HG03066 (cell line): ENCODE results near the gene RIPOR3.
"Not testable (repeated sequence)": the region's sequence is repeated elsewhere in the genome, so short reads cannot be mapped to it uniquely, and the experiment has no call there.

ENCODE experiments used
- ATAC-seq: cut with Tn5 transposase; IDR thresholded peaks from one replicate; pipeline ENCODE4 v1.9.1; 2021; ENCODE audit warnings: low read depth; ENCODE audit not compliant: unreplicated experiment

RIPOR3 gene

DNA sequence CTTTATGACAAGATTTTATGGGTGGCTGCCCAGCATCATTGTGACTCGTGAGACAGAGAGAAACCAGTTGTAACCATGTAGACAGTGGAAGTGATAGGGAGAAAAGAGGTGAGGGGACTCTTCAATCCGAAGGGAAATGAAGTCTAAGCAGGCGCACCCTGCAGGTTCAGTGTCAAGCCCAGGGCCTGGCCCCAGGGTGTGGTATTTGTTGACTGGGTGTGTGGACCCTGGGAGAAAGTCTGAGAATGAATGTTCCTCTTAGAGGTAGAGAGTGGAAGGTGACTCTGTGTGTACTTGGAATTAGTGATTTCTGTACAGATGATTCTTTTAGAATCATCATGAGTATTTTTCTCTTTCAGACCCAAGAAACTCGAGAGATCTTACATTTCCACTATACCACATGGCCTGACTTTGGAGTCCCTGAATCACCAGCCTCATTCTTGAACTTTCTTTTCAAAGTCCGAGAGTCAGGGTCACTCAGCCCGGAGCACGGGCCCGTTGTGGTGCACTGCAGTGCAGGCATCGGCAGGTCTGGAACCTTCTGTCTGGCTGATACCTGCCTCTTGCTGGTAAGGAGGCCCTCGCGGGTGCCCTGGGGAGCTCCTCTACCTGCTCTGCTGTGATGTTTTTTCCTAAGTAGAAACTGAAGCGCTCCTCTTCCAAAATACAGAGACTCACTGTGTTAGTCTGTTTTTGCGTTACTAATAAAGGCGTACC lies 113.1 kb downstream of the RIPOR3 start:
- no peak for ATAC-seq

DNA sequence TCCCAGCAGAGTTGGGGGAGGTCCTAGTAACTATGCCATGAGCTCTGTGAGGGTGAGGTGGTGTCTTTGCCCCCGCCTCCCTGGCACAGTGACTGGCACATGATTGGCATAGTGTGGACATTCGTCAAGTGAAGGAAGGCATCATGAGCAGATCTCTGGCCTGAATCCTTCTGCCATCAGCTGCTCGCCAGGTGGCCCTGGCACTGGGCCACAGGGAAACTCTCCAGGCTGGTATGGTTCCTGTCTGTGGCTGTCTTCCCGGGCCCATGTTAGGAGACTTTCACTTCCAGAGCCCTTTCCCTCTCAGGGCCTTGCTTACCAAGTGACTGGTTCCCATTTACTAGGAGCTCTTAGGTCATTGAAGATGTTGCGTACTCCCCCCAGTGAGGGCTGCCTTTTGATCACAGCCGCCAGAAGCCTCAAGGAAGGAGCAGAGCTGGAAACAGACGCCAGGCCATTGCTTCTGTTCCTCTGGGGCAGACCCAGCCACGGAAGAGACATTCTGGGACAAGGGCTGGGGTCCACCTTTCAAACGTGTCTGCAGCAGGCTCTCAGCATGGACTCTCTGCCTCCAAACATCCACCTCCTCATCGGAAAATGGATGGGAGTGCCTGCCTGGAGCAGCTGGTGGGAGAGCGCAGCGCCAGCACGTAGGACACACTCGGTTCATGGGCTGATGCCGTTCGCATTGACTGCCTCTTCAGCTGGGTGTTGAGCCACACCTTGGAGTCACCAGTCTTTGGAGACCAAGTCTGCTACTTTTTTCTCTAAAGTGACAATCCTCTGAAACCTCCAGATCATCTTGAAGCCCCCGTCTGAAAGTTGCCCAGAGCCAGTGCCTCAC lies 113.9 kb downstream of the RIPOR3 start:
- ATAC-seq: no peak

DNA sequence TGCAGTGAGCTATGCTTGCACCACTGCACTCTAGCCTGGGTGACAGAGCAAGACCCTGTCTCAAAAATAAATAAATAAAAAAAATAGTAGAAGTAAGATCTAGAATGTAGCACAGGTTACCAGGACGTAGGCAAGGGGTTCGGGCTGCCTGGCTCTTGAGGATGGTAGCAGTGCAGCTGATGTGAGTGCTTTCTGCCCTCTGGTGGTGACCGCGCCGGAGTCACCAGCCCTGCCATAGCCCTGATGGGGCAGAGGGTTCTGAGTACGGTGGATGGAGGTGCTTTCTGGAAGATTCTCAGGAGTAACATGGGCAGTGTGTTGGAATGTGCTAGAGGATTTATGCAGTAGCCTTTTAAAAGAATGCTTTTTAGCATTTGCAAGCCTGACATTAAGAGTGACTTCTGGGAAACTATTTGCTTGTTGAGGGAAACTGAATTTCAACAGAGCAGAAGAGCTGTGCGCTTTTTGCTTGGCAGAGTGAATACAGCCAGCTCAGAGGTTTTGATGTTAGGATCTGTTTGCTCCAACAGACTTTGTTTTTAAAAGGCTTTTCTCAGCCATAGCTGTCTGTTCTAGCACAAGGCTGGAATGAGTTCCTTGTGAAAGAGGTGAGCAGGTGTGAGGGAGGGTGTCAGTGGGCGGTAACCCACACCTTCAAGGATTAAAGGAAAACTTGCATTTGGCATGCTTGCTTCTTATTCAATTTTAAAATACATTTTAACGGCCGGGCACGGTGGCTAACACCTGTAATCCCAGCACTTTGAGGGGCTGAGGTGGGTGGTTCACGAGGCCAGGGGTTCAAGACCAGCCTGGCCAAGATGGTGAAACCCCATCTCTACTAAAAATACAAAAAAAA lies 115.2 kb downstream of the RIPOR3 start:
- no peak for ATAC-seq

DNA sequence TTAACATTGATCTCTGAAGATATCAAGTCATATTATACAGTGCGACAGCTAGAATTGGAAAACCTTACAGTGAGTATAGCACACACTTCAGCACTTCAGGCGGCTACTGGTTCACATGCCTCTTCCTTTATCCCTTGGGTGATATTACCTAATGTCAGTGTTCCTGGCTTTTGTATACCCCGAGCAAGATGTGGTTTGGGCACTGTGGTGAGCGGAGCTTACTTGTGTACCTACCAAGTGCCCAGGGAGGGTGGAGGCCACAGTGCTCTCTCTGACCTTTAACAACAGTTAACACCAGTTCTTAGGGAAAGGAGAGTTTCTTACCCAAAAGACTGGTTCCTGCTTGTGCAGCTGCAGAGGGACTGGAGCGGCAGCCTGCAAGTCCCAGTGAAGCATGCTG lies 116.8 kb downstream of the RIPOR3 start:
- no peak for ATAC-seq

DNA sequence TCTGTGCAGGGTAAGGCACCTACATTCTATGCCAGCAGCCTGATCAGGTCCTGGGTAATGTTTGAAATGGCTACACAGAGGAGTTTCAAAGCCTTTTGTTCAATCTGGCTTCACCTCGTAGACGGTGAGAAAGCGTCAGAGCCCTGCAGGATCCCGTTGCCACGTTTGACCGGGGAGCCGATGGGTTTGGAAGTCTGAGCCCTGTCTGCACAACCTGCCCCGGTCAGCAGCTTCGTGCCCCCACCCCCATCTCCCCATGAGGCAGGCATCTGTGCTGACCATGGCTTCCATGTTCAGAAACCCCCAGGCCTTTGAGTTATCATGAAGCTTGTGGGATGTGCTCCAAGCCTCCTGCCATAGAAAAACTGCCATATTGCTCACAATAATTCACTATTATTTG lies 117.2 kb downstream of the RIPOR3 start:
- no peak for ATAC-seq

DNA sequence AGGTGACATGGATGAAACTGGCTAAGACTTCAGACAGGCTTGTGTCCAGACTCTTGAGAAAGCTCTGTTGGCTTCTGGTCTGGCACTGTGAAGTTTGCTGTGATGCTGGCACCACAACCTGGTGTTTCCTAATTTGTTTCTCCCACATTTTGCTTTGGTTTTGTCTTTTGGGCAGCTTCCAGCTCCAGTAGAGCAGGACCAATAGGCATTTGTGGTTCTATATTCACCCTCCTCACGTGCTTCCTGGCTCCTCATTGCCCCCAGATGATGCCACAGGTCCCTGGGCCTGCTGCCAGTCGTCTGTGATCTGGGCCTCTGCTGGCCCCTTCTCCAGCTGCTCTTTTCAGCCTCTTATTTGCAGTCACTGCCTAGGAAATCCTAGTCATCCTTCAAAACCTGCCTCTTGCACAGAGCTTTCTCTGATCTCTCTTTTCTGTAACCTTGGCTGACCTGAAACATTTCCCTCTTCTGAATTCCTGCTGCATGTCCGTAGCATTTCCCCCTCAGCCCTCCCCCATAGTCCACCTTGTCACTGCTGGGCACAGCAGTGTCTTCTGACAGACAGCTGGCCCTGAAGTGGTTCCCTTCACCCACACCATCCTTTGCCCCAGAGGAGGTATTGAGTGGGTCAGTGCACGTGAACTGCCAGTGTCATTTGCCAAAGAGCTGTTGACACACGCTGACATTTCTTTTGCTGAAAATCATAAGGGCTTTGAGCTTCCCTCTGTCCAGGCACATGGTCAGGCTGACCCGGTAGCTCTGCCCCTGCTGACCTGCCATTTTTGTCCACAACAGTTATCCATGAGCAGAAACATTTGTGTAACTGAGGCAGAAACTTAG lies 118.2 kb downstream of the RIPOR3 start:
- ATAC-seq: no peak

DNA sequence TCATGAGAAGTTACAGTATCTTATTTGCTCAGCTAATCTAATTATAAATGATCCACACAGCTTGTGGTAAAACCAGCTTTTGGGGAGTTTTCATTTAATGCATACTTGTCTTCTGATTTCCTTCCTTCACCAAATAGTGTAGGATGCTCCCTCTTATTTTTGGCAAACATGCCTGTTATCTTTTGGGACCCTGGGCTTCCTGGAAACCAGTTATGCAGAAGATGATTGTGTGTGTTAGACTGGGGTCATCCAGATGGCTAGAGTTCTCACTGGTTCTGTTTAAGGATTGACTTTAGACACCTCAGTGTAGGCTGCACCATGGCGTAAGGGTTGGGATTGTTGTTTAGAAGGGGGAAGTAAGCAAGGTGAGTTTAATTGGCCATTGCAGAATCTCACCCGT lies 119.9 kb downstream of the RIPOR3 start:
- no peak for ATAC-seq

DNA sequence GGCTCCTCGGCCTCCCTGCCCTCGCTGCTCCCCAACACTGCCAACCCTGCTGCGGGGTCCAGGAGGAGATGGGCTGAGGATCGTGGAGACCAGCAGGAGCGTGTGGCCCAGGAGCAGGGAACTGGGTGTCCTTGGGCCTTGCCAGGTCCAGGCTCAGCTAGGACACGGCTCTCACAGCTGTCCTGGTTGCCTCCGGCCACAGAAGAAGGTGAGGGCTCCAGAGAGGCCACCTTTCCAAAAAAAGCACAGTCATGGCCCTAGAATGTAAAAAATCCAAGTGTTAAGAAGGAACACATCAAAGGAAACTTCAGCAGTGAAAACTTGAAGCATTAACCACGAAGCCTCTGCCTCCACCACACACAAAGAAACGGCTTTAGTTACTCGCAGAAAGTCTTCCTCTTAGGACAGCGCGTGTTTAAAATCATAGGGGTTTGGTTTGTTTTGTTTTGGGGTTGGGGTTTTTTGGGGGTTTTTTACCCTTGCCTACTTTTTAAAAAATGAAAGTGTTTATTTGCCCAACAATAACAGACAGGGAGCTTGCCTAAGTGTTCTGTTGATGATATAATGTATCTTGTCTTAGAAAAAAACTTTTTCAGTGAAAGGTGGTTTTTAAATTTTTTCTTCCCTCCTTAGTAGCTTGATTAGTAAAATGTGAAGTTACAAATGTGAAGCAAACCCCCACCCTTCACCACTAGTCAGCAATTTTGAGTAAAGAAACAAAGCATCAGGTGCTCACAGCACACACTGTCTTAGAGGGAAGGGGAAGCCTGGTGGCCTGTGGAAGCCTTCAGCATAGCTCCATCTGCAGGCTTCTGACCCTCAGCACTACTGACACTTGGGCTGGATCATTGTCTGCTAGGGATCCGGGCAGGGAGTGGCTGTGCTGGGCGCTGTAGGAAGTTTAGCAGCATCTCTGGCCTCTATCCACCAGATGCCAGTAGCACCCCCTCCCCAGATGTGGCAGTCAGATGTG lies 121.2 kb downstream of the RIPOR3 start:
- no peak for ATAC-seq

DNA sequence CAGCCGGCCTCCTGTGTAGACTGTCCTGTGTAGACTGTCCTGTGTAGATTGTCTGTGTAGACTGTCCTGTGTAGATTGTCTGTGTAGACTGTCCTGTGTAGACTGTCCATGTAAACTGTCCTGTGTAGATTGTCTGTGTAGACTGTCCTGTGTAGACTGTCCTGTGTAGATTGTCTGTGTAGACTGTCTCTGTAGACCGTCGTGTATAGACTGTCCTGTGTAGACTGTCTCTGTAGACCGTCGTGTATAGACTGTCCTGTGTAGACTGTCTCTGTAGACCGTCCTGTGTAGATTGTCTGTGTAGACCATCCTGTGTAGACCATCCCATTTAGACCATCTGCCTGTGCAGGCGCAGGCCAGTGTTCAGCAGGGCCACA lies 121.9 kb downstream of the RIPOR3 start:
- ATAC-seq: not testable (repeated sequence)

DNA sequence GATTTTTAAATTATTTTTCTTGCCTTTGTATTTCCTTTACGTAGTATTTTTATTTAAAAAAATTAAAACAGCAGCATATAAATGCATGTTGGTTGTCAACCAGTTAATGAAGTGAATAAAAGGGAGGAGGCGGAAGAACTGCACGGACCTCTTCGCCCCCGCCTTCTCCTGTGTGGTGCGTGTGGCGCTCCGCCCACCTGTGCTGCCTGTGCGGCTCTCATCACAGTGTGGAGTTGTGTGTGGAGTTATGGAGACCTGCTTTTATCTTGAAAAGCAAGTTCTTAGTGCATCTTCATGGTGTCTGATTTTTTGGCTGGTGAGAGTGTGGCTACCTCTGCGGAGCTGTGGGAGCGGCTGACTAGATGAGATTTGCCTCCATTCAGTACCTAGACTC lies 122.8 kb downstream of the RIPOR3 start:
- ATAC-seq: no peak

DNA sequence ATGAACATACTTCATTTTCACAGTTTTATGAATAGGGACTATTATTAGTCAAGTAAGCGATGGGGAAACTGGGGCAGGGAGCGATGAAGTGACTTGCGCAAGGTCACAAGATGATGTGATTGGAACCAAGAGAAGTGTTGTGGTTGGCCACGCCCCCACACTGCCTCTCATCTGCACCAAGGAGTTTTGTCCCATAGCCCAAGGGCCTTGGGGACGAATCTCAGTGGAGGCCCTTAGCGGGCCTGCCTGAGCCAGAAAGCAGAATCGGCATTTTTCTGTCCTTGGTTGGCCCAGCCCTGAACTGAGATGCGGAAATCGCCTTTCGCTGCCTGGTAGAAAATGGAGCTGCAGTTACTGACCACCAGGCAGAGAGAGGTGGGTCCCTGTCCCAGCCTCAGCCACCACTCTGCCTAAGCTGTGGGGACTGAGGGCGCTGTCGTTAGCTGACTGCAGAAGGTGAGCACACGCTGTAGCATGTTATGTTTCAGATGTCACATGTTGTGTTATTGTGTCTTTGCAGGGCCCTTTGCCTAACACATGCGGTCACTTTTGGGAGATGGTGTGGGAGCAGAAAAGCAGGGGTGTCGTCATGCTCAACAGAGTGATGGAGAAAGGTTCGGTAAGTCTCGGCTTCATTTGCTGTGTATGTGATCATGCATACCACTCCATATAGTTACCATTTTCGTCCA lies 123.3 kb downstream of the RIPOR3 start:
- no peak for ATAC-seq

DNA sequence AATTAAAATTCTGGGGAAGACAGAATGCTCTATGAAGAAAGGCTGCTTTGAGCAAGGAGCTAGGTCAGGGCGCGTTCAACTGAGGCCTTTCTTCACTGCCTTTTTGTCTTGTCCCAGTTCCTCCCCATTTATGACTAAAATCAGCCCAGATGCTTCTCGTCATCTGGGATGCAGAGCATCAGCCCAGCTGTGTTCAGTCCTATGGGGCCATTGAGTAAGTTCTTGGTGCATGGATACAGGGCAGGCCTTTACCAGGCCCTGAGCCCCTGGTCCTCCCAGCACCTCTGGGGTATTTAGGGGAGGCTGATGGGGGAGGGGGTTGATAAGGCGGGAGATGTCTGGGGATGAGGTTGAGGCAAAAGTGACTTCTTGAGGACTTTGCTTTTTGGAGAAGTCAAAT lies 125.5 kb downstream of the RIPOR3 start:
- ATAC-seq: no peak

DNA sequence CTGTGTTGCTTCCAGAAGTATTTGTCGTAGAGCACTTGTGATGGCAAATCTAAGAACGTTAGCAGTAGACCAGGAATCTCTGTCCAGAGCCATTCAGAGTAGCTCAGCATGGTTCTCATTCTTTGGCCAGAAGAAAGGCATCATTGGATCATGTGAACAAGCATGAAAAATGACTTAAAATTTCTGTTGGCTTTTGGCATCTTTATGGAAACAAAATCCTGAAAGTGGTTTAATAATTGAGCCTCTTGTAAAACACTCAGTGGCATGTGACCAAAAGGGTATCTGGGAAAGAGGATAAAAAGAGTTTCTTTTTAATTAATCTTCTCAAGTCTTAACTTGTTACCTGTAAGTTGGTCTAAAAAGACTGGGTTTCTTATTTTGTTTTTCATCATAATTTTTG lies 126.0 kb downstream of the RIPOR3 start:
- ATAC-seq: no peak

DNA sequence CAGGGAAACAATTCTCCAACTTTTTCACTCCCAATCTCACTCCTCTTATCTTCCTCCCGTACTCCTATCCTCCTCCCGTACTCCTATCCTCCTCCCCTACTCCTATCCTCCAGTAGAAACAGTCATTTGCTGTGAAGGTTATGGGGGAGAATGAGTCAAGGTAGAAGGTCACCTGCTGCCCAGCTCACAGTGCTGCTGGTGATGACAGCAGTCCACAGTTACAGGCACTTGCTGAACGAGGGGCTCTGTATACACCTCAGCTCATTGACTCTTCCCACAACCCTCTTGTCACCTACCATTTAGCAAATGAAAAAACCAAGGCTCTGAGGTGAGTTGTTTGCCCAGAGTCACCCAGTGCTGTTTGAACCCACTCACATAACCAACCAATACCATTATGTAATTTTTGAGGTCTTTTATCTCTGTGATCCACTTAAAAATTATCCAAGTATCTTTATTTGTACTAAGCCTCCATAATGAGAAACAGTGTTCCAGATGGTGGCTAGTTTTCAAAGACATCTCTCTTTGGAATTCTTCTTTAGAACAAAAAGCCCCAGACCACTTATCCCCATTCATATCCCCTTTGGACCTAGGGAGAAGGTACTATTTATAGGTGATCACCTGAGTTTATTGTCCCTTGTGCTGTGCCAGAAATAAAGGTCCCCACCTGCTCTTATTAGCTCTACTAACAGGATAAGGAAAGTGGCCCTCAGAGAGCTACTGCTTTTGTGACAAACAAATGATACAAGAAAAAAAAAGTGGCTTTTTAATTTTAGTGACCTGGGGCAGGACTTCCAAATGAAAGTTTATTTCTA lies 128.0 kb downstream of the RIPOR3 start:
- no peak for ATAC-seq

DNA sequence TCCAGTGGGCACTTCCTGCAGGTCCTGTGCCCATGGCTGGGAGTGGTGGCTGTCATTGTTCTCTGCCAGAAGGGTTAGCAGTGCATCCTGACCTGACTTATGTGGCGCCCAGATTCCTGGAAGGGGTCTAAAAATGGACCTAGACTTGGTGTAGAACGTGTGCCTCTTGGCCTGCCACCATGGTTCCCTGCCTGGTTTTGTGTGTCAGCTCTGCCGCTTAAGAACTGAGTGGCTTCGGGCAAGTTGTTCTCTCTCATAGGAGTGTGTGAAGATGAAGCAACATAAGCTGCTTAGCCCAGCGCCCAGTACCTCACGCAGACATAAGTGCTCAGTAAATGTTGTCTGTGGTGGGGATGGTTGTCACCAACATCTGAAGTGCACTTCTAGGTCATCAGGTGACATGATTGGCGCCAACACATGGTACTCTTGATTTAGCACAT lies 129.1 kb downstream of the RIPOR3 start:
- no peak for ATAC-seq

DNA sequence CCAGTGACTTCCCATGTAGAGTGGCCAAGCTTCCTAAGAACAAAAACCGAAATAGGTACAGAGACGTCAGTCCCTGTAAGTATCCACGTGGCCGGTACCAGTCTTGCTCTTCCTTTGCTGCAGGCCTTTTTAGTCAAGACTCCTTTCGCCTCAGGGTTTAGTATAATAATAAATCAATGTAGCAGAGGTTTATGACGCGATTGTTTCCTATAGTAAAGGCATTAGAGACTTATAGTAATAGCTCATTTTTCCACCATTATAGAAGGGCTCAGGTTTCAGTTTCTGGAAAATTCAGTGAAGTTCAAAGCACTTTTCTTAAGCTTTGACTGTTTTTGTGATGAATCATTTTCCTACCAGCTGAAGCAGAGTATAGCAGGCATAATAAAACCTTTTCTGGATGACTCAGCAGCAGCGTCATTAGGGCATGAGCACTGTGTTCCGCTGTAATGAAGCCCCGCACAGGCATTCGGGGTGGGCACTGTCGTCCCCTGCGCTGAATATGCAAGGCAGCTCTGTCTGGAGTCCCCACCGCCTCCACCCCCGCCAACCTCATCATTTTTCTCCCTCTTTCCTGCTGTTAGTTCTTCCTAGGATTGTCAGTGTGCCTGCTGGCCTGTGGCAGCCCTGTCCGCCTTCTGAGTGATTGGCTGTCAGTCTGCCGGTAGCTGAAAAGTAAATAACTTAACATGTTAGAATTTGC lies 129.8 kb downstream of the RIPOR3 start:
- no peak for ATAC-seq

DNA sequence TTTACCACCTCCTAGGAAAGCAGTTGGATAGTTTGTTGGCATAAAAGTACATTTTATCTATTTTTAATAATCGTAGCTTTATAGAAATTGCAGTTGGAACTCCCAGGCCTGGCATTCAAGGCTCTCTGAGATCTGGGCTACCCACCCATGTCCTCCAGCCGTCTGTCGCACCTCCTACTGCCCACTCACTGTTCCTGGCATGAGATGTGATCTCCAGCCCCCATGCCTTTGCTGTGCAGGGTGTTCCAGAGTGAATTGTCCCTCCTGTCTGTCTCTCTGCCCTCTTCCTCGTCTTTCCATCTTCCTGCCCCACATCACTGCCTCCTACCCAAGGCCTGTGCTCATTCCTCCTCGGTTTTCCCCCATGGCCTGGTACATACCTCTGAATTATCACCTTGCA lies 130.5 kb downstream of the RIPOR3 start:
- no peak for ATAC-seq
